Measurements from ENCODE around the gene XKR7.

GRCh38 chr20:31934491-31934890 lies 33.5 kb upstream of the XKR7 start:
- TF ChIP-seq CTCF (IDR thresholded peaks at IDR 0.05): no peak
- TF ChIP-seq POLR2A (IDR thresholded peaks at IDR 0.05): no peak
